GM21381 (cell line): Measurements from ENCODE around the gene DNAJA3.

Experiments used
- ATAC-seq: cut with Tn5 transposase; IDR thresholded peaks from one replicate; pipeline ENCODE4 v1.9.1; 2021; ENCODE audit warnings: mild to moderate bottlenecking, moderate library complexity; ENCODE audit not compliant: unreplicated experiment

The DNAJA3 gene

DNA sequence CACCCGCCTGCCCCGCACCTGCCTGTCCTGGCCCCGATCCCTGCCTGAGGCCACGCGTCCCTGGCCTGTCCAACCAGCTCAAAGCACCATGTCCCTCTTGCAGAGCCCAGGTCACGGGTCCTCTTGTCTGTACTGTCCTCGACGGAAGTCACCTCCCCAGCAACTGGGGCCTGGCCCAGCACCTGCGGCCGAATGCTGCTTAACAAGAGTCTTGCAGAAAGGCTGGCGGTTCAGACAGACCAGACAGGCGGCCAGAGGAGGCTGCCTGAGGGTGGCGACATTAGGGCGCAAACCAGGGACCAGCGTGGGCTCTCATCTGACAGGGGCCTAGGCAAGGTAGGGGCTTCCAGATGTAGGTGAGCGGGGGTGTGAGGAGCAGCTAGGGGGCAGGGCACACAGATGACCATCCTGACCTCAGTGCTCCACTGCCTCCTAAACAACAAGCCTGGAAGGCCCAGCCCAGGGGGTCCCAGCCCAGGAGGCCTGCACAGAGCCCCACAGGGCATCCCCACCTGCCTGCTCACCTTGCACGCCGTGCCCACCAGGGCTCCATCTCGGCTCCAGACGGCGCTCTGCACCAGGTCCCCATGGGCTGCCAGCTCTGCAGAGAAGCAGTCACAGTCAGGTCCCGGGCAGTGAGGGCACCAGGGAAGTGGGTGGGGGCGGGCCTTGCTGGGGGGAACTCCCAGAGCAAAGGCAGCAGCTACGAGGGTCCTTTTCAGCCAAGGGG, 20.5 kb upstream of the DNAJA3 start:
- ATAC-seq, result no peak

- no peak for ATAC-seq
Observed at GRCh38 chr16:4407543-4408322, 17.9 kb upstream of the DNAJA3 start.

DNA sequence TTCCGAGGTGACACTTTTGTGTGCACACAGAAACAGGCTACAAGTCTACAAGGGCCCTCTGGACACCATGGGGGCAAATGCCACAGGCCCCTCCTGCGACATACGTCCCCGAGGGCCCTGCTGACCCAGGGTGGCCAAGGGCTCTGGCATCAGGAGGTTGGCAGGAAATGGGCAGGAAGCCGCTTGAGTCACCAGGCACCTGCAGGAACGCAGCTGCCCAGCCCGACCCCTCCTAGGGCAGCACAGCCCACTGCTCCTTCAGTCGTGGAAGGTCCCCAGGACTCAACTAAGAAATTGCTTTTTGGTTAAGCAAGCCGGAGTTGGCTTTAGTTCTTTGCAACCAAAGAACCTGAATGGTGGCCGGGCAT, 17.4 kb upstream of the DNAJA3 start:
- no peak for ATAC-seq

- ATAC-seq, result no peak
Observed at GRCh38 chr16:4409081-4409932, 16.4 kb upstream of the DNAJA3 start.

GRCh38 chr16:4410335-4411075, 15.2 kb upstream of the DNAJA3 start:
- no peak for ATAC-seq

GRCh38 chr16:4411684-4412083, 14.0 kb upstream of the DNAJA3 start:
- no peak for ATAC-seq

DNA sequence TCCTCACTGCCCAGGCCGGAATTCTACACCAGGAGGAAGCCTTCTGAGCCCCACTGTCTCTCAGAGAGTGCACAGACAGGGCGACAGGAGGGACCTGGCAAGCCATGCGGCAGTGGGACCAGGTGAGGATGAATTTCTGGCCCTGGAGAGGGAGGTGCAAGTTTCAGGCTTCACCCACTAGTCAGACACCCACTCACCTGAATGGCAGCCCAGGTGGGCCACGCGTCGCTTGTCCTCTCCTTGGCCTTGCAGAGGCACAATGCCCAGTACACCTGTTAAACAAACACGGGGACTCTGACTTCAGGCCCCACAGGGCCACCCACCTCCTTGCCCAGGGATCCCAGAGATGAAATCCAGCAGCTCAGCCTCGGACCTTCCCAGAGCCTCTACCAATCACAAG, 13.5 kb upstream of the DNAJA3 start:
- ATAC-seq, result no peak

- ATAC-seq, result no peak
Observed at GRCh38 chr16:4412854-4413253, 12.8 kb upstream of the DNAJA3 start.

GRCh38 chr16:4414187-4414917, 11.3 kb upstream of the DNAJA3 start:
- ATAC-seq, result peak; percentile 53

- ATAC-seq, result peak; percentile 7
Observed at GRCh38 chr16:4415538-4416199, 10.0 kb upstream of the DNAJA3 start.

DNA sequence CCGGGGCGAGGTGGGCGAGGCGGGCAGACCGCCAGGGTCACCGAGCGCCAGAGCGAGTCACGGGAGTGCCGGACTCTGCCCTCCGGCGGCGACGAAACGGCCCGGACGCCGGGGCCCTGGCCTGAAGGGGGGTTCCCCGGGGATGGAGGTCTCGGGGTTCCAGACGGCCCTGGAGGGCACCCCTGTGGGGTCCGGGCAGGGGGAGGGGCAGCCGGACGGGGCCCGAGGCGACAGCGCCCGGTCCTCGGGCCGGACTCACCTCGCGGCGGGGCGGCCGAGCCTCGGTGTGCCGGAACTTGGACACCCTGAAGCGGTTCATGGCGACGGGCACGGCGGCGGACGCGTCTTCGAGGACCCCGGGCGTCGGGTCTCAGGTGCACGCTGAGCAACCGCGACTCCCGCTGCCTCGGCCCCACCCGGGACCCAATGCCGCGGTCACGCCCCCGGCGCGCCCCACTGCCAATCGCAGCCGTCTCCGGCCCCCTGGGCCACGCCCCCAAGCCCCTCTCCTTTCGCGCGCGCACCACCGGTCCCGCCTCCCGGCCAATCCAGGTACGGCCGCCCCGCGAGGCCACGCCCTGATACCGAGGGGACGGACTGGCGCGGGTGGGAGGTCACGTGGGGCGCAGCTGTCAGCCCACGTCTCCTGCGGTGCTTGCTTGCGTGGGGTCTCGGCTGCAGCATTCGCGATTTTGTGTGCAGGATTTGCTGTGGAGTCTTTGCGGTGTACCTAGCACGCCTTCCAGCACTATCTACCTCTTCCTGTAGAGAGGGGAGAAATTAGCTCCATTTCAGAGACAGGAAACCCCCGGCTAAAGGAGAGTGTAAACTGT, 9.3 kb upstream of the DNAJA3 start, which contains the start of gene CORO7:
Gene CORO7 (minus strand): TSS at position 397 of the 833 bp plus-strand sequence. CDS start 78 bp downstream, at position 319.
- ATAC-seq, result peak; percentile 66

- no peak for ATAC-seq
Observed at GRCh38 chr16:4419402-4419959, 6.2 kb upstream of the DNAJA3 start.

GRCh38 chr16:4420505-4421105, 5.1 kb upstream of the DNAJA3 start:
- no peak for ATAC-seq

GRCh38 chr16:4426021-4426684, 485 bp downstream of the DNAJA3 start:
- ATAC-seq, result peak; percentile 23

- ATAC-seq, result no peak
Observed at GRCh38 chr16:4426722-4427372, 1.2 kb downstream of the DNAJA3 start.

DNA sequence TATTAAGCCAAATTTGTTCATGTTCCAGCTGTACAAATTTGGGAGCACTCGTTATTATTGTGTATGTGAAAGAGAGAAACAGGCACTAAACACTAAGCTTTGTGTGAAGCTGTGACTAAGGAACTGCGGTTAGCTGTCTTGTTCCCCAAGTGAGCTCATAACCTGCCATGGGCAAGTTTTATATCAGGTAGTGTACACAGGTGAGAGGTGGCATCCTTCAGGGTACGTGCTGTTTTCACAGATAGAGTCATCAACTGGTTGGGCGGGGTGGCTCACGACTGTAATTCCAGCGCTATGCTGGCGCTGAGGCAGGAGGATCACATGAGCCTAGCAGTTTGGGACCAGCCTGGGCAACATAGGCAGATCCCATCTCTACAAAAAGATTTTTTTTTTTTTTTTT, 2.8 kb downstream of the DNAJA3 start:
- no peak for ATAC-seq

DNA sequence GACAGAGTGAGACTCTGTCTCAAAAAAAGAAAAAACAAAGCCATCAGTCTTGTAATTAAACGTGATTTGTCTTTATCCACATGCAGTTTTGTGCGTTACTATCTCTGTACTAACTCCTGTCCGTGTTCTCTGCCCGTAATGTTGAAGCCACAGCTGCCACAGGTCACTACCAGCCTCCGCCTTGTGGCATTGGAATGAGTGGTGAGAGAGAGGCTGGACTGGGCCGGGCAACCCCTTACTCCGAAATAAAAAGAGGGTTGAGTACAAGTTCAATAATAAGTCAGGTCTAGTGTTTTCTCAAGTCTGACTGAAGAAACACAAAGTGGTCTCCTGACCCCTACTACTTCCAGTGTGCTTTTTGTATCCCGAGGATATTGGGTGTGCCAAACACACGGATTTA, 5.4 kb downstream of the DNAJA3 start:
- no peak for ATAC-seq
